Activated T-helper 1 cell treated with anti-CD3 and anti-CD28 coated beads, Interleukin-12 subunit alpha, Interleukin-12 subunit beta, Interleukin-2, Interleukin-4 antibody, amounts not matched to agents 30 ng/mL and 10 ng/mL and 1 ng/mL, durations not matched to agents 14 hours and 24 hours and 36 hours (primary cell): ENCODE measurements around the gene UBALD1. TPM values are rescaled to one million over a fixed set of nuclear protein-coding genes. Genes with fewer than 3 reads are reported as not detected.

ENCODE experiments used
- DNase-seq: peaks from one replicate; pipeline ENCODE4 v3.0.0; 2021; ENCODE audit warnings: low spot score
- H3K27ac Mint-ChIP-seq: one replicate; pipeline ENCODE4 v1.8.0; 2021; ENCODE audit warnings: mild to moderate bottlenecking, mixed read lengths
- H3K27me3 Mint-ChIP-seq: one replicate; pipeline ENCODE4 v1.8.0; 2022; ENCODE audit warnings: mild to moderate bottlenecking, moderate library complexity, mixed read lengths; ENCODE audit not compliant: insufficient read depth
- H3K36me3 Mint-ChIP-seq: one replicate; pipeline ENCODE4 v1.8.0; 2021; ENCODE audit warnings: low read depth, mixed read lengths
- H3K4me1 Mint-ChIP-seq: one replicate; pipeline ENCODE4 v1.8.0; 2021; ENCODE audit warnings: low read depth, mixed read lengths
- H3K4me3 Mint-ChIP-seq: one replicate; pipeline ENCODE4 v1.8.0; 2021; ENCODE audit warnings: mild to moderate bottlenecking, moderate library complexity, mixed read lengths
- H3K9me3 Mint-ChIP-seq: one replicate; pipeline ENCODE4 v1.8.0; 2021; ENCODE audit warnings: mixed read lengths
- intact Hi-C: fragments of 100-400 bp; cut with micrococcal nuclease; formaldehyde crosslinking; loops from one replicate; pipeline ENCODE4 v1.15.1; 2024
- total RNA-seq: library from RNA; stranded (reverse); gene quantifications from 2 replicates; pipeline ENCODE4 v1.2.3, GENCODE V29; 2022

UBALD1 gene
- total RNA-seq, 1 donor from 2014 or later: 26.2 TPM

GRCh38 chr16:4609200-4610010 is 5.3 kb downstream of the UBALD1 start:
- Mint-ChIP-seq H3K9me3 (no peaks in the 10 kb centered on the region), H3K36me3 (no peaks in the 10 kb centered on the region), H3K27me3 (no peaks in the 10 kb centered on the region), H3K4me1 (no peaks in the 10 kb centered on the region), H3K27ac (no peak overlapping the region), H3K4me3 (no peak overlapping the region)
- DNase-seq: no peak
- intact Hi-C loops: no loop called here

DNA sequence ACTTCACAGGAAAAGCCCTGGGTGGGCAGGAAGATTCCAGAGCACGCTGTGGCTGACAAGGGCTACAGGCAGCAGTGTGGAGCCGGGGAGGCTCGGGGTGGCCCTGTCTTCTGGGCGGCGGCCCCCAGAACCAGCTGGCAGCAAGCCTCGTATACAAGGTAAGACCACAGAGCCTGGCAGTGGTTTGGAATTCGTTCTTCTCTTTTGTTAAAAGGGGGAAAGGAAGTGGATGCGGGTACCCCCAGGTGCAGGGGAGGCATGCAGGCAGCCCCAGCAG is 6.0 kb downstream of the UBALD1 start:
- Mint-ChIP-seq H3K4me1 (no peaks in the 10 kb centered on the region), H3K27me3 (no peaks in the 10 kb centered on the region), H3K27ac (no peak overlapping the region), H3K4me3 (no peak overlapping the region), H3K36me3 (no peaks in the 10 kb centered on the region), H3K9me3 (no peaks in the 10 kb centered on the region)
- no peak for DNase-seq
- intact Hi-C loops: no loop called here

DNA sequence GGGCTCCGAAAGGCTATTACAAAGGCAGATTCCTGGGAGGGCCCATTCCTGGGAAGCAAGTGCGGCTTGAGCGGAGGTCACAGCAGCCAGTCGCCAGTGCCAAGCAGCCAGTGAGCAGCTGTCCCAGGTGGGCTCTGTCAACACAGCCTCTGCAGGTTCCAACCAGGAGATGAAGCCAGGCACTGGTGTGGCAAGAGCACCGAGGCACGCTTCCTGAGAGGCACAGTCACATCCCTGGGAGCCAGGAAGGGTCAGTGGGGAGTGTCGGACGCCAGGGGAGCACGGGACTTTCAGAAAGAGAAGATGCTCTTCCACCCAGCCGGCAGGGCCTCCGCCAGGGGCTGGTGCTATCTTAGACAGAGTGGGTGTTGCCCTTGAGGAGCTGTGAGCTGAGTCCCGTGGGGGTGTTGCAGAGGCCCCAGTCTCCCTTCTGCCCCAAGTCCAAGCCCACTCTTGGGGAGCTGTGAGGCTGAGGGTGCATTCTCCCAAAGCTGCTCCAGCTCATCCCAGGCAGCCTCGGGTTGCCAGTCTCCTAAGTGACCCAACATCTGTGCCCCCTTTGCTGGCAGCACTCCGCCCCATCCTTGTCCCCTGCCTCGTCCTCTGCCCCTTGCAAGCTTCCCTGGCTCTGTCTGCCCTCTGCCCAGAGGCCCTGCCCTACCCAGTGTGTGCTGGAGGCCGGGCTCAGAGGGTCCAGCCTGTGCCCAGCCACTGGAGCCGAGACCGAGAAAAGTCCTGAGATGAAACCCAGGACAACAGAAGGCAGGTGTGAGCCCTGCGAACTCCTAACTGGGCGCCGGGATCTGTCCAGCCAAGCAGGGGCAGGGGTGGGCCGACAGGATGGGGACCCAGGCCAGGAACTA is 6.6 kb downstream of the UBALD1 start:
- Mint-ChIP-seq H3K4me3 (no peak overlapping the region), H3K4me1 (no peaks in the 10 kb centered on the region), H3K36me3 (no peaks in the 10 kb centered on the region), H3K27me3 (no peaks in the 10 kb centered on the region), H3K9me3 (no peaks in the 10 kb centered on the region), H3K27ac (no peak overlapping the region)
- DNase-seq: no peak
- intact Hi-C loops: no loop called here

DNA sequence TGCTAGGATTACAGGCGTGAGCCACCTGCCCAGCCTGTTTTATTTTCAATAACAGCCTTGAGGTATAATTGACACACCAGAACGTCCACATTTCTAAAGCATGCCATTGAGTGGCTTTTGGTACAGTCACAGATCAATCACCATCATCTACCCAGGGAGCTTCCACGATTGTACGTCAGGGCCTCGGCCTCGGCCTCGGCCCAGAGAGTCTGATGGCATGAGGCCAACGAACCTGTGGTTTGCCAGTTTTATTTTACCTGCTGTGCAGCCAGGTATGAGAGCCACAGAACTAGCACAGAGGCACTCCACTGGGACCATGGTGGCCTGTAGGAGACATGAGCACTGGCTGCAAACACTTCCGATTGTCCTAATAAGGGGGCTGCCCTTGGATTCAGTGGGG is 8.3 kb downstream of the UBALD1 start:
- no peaks in the 10 kb centered on the region for H3K9me3 Mint-ChIP-seq
- intact Hi-C loops: no loop called here
- H3K4me1 Mint-ChIP-seq: no peaks in the 10 kb centered on the region
- H3K4me3 Mint-ChIP-seq: no peak overlapping the region
- DNase-seq: no peak
- no peaks in the 10 kb centered on the region for H3K36me3 Mint-ChIP-seq
- H3K27ac Mint-ChIP-seq: no peak overlapping the region
- no peaks in the 10 kb centered on the region for H3K27me3 Mint-ChIP-seq

DNA sequence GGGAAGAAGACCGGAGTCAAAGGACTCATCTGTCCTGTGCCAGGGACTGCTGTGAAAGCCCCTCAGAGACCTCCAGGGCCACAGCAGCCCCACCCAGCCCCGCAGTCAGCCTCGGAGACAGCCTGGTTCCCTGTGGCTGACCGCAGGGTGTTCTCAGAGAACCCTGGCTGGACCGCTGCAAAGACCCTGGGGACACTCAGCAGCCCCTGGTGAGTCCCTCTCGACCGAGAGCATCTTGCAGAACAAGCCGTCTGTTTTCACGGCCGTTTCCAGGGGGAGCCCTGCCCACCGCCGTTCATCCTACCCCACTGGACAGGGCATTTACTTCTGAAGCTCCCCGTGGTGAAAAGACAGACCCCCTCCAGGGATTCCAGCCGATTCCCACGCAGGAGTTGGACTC is 10.3 kb downstream of the UBALD1 start:
- no peaks in the 10 kb centered on the region for H3K9me3 Mint-ChIP-seq
- H3K27me3 Mint-ChIP-seq: peaks cover 3% of the 10 kb centered on the region
- no peaks in the 10 kb centered on the region for H3K36me3 Mint-ChIP-seq
- no peak overlapping the region for H3K4me3 Mint-ChIP-seq
- DNase-seq: no peak
- H3K27ac Mint-ChIP-seq: no peak overlapping the region
- H3K4me1 Mint-ChIP-seq: no peaks in the 10 kb centered on the region
- intact Hi-C loops: no loop called here

- Mint-ChIP-seq H3K27ac (no peak overlapping the region), H3K36me3 (no peaks in the 10 kb centered on the region), H3K4me1 (no peaks in the 10 kb centered on the region), H3K9me3 (no peaks in the 10 kb centered on the region), H3K4me3 (no peak overlapping the region), H3K27me3 (peaks cover 4% of the 10 kb centered on the region)
- DNase-seq: no peak
- intact Hi-C loops: no loop called here
Observed at GRCh38 chr16:4603624-4604170, 11.0 kb downstream of the UBALD1 start.

GRCh38 chr16:4602331-4602730 is 12.4 kb downstream of the UBALD1 start:
- intact Hi-C loops: no loop called here
- Mint-ChIP-seq H3K4me3 (no peak overlapping the region), H3K27ac (no peak overlapping the region), H3K9me3 (no peaks in the 10 kb centered on the region), H3K36me3 (no peaks in the 10 kb centered on the region), H3K4me1 (no peaks in the 10 kb centered on the region), H3K27me3 (peaks cover 7% of the 10 kb centered on the region)
- no peak for DNase-seq

GRCh38 chr16:4601864-4602186 is 12.9 kb downstream of the UBALD1 start:
- Mint-ChIP-seq H3K27me3 (peaks cover 7% of the 10 kb centered on the region), H3K27ac (no peak overlapping the region), H3K4me1 (no peaks in the 10 kb centered on the region), H3K36me3 (no peaks in the 10 kb centered on the region), H3K9me3 (no peaks in the 10 kb centered on the region), H3K4me3 (no peak overlapping the region)
- intact Hi-C loops: no loop called here
- no peak for DNase-seq

DNA sequence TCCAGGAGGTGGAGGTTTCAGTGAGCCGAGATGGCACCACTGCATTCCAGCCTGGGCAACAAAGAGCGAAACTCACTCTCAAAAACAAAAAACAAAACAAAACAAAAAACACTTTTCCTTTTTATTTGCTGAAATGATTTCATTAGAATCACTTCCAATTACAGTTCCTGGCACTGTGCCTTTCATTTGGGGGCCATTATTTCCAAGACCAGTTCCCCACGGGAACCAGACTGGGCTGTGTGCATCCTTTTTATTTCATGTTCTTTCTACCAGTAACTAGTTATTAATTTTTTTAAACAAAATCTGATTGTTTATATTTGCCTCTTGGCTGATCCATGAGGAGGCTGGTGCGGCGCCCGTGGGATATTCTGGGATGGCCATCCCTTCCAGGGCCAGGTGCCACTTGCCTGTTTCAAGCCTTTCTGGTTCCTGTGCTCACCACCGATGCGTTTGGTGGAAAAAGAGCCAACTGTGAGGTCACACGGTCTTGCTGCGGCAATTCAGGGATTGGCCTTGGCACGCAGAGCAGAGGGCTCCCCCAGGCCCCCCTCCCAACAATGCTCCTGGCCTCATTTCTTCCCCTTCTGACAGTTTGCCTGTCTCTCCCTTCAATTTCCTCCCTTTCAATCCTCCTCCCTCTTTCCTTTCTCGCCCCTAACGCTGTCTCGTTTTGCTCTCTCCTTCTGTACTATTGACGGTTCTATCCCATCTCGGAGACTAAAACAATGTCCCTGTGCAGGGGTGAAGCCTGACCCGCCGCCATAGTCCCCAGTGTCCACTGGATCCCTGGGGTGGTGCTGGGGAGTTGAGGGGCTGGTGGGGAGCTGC is 13.4 kb downstream of the UBALD1 start:
- Mint-ChIP-seq H3K9me3 (no peaks in the 10 kb centered on the region), H3K27ac (no peak overlapping the region), H3K27me3 (peaks cover 7% of the 10 kb centered on the region), H3K36me3 (no peaks in the 10 kb centered on the region), H3K4me3 (no peak overlapping the region), H3K4me1 (no peaks in the 10 kb centered on the region)
- DNase-seq: no peak
- intact Hi-C loops: no loop called here

DNA sequence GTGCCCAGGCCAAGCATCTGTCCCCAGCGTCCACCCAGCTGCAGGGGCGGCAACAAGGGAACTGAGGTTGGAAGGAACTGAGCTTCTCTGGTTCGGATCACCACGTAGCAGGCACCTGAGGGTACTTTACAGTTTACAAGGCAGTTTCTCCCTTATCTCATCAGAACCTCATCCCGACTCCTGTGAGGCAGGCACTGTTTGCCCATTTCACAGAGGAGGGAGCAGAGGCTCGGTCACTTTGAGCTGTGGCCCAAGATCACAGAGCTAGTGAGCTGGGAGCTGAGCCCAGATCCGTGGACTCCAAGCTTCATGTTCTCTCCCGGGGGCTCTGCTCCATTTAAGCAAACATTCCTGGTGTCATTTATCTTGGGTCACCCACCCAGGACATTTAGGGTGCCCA is 15.1 kb downstream of the UBALD1 start:
- intact Hi-C loops: no loop called here

DNA sequence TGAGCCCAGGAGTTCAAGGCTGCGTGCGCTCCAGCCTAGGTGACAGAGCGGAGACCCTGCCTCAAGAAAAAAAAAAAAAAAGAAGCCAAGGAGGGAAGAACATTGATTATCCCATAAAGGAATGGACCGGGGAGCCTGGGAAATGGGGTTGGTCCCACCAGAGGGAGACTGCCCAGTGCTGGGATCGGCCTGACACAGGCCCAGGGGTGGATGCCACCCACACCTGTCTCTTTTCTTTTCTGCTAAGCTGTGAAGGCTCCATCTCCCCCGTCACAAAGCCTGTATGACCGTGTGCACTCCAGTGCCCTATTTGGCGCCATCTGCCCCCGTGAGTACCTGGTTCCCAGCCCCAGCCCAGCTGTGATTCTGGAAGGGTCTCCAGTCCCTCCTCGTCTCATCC is 15.7 kb downstream of the UBALD1 start:
- H3K4me1 Mint-ChIP-seq: no peaks in the 10 kb centered on the region
- no peak for DNase-seq
- intact Hi-C loops: no loop called here
- H3K27ac Mint-ChIP-seq: no peak overlapping the region
- no peaks in the 10 kb centered on the region for H3K9me3 Mint-ChIP-seq
- H3K27me3 Mint-ChIP-seq: peaks cover 8% of the 10 kb centered on the region
- no peak overlapping the region for H3K4me3 Mint-ChIP-seq
- H3K36me3 Mint-ChIP-seq: no peaks in the 10 kb centered on the region

More for the DNA sequence above, 15.1 kb downstream of the UBALD1 start:
- no peaks in the 10 kb centered on the region for H3K9me3 Mint-ChIP-seq
- H3K4me1 Mint-ChIP-seq: no peaks in the 10 kb centered on the region
- H3K36me3 Mint-ChIP-seq: no peaks in the 10 kb centered on the region
- no peak overlapping the region for H3K4me3 Mint-ChIP-seq
- H3K27ac Mint-ChIP-seq: no peak overlapping the region
- no peak for DNase-seq
- H3K27me3 Mint-ChIP-seq: peaks cover 8% of the 10 kb centered on the region

- intact Hi-C loops: no loop called here
- no peak for DNase-seq
- H3K9me3 Mint-ChIP-seq: no peaks in the 10 kb centered on the region
- H3K27ac Mint-ChIP-seq: no peak overlapping the region
- peaks cover 8% of the 10 kb centered on the region for H3K27me3 Mint-ChIP-seq
- no peaks in the 10 kb centered on the region for H3K36me3 Mint-ChIP-seq
- no peaks in the 10 kb centered on the region for H3K4me1 Mint-ChIP-seq
- H3K4me3 Mint-ChIP-seq: no peak overlapping the region
Observed at GRCh38 chr16:4597174-4597573, 17.5 kb downstream of the UBALD1 start.
